Activated T-cell treated with anti-CD3 and anti-CD28 coated beads for 1 hour (primary cell): Measurements from ENCODE around the gene WDR38.

ENCODE experiments used
- DNase-seq: peaks from one replicate; pipeline ENCODE4 v3.0.0-alpha.2; 2020; ENCODE audit warnings: low read depth

Gene WDR38

DNA sequence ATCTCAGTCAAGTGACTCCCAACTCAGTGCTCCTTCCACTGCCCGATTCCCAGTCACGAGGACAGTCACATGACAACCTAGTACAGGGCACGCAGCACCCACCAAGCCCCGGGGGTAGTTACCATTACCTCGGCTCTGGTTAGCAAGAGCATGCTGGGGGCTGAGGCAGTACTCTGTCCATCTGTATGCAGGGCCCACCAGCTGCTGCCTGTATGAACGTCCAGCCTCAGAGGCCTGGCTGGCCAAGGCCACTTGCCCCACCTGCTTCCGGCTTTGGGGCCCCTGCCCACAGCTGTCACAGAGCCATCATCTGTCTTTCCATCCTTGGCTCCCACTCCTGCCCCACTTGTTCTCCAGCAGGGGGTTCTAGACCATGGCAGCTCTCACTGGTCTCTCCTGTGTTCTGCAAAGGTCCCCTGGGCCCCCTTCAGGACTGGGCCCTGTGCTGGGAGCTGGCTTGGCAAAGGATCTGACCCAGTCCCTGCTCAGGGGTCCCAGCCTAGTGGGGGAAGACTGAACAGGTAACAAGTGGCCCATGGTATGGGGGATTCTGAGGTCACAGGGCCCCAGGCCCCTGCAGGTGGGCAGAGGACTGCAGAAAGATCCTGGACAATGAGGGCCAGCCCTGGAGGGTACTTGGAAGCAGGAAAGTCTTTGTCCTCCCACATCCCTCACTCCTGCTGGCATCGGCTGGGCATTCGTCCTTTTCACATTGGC lies 5.2 kb downstream of the WDR38 start:
- no peak for DNase-seq

DNA sequence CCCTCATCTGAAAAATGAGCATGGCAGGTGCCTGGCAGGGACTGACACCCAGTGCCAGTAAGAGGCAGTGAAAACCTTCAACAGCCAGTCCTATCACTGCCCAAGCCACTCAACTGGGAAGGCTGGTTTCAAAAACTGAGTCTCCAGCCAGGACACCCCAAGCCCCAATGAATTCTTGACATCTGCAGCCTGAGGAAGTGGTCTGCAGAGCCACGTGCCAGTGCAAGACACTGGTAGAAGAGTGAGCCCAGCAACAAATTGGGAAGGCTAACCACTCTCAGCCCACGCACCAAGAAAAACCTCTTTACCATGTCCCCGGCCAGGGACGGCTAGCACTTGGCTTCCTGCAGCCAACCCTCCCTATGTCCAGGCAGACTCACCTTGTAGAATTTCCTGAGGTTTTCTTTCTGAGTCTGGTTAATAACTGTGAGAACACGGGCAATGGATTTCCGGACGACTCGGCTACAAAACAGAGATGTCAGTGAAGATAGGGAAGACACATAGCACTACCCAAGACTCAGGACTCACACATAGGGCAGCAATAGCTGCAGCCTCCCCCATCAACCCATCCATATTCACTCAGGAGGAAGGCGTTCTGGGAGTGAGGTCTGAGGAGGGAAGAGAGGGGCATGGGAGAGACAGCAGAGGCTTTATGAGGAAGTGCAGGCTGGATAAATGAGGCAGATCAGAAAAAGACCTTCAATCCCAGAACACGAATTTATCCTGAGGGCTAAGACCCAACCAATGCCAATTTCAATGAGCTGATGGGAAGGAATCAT lies 6.7 kb downstream of the WDR38 start:
- DNase-seq, result no peak

DNA sequence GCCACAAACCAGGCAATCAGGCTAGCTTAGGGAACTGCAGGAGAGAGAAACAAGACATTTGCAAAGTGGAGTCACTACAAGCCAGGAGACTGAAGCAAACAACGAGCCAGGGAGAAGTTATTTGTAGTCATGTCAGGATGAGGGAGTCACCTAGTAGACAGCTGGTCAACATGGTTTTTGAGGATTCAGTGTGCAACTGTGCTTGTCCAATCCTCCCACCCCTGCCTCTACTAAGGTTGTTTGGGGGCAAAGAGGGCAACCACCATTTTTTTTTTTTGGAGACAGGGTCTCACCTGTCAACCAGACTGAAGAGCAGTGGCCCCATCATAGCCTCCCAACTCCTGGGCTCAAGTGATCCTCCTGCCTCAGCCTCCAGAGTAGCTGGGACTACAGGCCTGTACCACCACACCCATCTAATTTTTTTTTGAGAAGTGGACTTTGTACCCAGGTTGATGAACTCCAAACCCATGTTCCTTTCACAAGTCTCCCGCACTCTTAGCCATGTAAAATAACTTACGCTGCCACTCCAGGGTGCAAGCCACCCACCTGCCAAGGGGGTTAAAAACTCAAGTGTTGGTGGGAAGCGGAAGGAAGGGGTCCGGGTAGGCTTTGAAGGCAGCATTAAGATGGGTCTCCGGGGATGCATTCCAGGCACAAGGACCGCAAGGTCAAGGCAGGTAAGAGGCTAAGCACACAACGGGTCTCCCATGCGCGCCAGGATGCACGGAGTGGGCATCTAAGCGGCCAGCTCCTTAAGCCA lies 7.5 kb downstream of the WDR38 start:
- no peak for DNase-seq

DNA sequence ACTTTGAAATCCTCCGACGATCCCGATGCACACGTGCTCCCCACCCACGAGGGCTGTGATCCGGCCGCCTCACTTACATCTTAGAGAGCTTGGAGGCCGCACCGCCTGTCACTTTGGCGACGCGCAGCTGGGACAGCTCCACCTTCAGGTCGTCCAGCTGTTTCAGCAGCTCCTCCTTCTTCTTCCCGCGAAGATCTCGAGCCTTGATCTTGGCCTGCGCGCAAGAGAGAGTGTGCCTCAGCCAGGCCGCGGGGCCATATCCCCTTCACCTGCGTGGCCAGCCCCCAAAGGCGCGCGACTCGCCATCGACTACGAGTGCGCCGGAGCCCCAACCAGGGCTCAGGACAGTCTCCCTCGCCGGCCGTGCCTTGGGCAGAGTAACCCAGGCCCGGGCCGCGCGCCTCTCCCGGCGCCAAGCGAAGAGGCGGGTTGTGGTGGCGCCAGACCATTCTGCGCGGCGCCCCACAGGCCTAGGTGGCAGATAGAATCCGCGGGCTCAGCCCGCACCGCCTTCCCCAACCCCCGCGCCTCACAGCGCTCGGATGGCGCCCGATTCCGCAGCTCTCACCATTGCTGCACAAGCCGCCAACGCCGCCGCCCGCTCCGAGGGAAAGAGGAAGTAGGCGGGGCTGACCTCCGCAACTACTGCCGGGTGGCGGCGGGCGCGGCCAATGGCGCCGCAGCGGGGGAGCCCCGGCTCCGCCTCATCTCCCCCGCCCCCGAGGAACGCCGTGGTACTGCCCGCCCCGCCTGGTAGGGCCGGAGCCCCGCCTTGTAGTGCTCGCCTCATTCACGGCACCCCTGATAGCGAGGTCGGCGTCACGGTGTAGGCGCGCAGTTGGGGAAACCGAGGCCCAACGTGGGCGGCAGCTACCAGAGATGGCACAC lies 8.3 kb downstream of the WDR38 start, which contains the start of the genes ARPC5L and RPL35:
TSS of gene ARPC5L (plus strand) at position 789 of the 888 bp plus-strand sequence. CDS start 7,161 bp downstream, outside the sequence.
TSS of gene RPL35 (minus strand) at position 616 of the 888 bp plus-strand sequence. CDS start at position 571, 45 bp downstream.
- DNase-seq, result peak; percentile 94

DNA sequence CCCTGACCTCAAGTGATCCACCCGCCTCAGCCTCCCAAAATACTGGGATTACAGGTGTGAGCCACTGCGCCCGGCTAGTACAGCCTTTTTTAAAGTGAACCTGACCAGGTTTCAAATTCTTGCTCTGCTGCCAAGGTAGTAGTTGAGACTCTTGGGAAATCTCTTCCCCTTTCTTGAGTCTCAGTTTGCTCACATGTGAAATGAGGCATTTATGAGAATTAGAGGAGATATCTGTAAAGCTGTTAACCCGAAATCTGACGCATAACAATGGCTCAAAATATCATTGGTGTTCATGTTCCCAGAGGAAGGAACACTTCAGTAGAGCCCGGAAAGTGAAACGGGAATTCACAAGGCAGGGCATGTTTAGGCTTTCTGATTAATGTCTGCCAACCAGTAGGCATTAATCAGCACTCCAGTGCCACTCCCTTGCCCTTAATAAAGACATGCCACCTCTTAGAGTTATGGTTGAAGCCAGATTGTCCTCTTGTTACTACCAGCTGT lies 10.2 kb downstream of the WDR38 start:
- no peak for DNase-seq

DNA sequence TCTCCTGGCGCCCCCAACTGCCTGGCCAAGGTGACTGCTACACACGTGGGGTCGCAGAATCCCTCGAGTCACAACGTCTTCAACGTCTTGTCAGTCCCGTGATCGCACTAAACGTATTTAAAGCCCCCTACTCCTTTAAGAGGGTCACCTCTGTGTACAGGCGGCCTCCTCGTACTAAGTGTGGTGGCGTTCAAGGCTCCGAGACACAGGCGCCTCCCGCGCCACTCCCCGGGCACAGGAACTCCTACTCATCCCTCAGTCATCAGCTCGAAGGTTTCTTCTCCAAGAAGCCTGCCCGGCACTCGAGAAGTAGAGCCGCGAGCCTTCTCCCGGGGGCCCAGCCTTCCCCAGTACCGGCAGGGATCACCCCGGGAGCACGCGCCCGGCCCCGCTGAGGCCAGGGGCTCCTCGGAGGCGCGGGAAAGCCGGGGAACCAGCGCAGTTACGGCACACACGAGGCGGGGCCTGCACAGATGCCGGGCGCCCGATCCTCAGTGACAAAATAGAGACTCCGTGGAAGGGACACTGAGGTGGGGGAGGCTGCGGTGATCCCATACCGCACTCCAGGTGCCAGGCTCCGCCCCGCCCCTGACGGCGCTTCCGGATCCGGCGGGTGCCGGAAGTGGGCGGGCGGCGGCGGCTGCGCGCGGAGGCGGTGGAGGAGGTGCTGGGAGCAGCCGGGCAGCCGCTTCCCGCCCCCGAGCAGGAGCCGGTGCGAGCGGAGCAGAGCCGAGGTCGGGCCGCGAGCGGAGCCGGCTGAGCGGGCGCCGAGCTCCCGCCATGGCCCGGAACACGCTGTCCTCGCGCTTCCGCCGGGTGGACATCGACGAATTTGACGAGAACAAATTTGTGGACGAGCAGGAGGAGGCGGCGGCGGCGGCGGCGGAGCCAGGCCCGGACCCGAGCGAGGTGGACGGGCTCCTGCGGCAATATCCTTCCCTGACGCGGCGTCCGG lies 15.5 kb downstream of the WDR38 start:
- DNase-seq, result peak; percentile 83

DNA sequence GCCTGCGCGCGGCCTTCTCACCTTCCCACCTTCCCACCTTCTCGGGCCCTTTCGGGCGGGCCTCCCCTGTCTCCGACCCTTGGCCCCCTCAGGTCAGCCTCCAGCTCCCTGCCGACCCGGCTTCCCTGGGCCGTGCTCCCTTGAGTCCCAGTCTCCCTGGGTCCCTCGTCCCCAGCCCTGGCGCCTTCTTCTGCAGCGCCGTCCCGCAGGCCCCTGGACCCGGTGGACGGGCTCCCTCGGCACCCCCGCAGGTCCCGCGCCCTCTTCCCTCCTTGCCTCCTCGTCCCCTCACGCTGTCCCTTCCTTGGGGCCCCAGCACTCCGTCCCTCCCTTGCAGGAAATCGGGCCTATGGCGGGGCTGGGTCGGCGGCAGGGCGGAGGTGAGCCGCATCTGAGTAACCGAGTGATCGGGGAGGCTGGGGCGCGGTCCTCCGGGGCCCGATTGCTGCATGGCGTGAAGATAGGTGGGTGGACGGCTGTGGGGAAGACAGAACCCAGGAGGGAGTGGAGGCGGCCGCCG lies 16.3 kb downstream of the WDR38 start:
- peak; percentile 30 for DNase-seq

DNA sequence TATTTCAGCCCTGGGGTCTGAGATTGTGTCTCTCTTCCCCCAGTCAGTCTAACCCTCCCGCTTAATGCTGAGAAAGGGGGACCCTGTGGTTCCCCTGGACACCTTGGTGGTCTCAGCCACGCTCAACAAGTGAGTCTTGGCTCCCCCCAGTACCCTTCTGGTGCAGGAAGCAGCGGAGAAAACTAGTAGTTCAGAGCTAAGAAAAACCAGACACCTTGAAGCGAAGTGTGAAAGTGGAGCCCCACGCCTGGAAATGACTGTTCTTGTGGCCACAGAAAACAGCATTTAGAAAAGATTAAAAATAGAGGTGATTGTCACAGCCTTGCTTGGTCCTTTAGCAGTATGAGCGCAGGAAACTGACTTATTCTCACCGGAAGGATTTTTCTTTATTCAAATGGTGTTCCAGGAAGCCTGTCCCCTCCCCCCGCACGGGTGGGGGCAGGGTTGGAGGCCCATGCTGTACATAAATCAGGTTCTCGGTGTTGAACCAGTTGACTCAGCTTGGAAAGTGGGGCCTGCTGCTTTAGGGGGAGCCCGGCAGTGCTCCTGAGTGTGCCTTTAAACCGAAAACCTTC lies 16.8 kb downstream of the WDR38 start:
- peak; percentile 65 for DNase-seq

DNA sequence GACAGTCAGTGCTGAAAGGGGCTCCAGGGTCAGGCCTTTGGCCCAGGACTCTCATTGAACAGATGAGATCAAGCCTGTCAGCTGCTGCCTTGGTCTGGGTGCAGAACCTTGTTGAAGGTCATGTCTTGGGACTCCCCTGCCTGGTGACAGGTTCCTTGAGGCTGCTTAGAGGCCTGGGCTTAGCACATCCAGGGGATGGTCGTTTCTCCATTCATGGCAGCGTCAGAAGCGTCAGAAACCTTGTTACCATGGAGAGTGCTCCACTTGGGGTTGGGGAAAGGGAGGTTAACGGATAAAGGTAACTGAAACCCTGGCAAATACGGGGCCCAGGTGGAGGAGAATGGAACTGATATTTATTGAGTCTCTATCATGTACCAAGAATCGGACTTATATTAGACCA lies 17.5 kb downstream of the WDR38 start:
- no peak for DNase-seq

DNA sequence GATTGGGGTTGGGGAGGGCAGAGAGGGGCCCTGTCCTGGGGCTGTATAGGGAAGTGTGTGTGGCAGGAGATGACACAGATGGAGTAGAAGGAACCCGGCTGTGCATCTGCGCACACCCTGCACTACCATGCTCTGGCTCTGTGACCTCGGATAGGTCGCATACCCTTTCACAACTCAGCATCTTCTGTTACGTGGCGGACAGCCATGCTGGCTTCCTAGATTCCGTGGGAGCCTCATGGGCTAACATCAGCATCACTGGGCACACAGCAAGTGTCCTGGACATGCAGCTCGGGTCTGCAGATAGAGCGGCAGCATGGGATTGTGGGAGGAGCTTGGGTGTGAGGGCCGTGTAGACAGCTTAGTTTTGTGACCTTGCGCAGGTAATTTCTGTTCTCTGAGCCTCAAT lies 17.9 kb downstream of the WDR38 start:
- no peak for DNase-seq

DNA sequence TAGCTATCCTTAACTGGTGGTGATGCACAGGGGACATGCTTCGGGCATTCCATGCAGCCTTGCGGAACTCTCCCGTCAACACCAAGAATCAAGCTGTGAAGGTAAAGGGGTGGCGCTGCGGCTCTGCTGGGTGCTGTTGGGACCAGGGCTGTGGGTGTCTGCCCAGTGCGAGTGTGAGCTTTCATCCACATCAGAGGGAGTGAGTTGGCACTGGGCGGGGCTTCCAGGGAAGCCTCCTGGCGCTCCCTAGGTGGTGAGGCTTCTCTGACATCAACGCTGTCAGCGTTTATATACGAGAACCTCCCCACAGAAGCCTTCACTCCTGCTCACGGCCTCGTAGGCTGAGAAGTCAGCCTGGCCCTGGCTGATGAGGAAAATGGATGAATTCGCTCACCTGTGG lies 20.4 kb downstream of the WDR38 start:
- no peak for DNase-seq

DNA sequence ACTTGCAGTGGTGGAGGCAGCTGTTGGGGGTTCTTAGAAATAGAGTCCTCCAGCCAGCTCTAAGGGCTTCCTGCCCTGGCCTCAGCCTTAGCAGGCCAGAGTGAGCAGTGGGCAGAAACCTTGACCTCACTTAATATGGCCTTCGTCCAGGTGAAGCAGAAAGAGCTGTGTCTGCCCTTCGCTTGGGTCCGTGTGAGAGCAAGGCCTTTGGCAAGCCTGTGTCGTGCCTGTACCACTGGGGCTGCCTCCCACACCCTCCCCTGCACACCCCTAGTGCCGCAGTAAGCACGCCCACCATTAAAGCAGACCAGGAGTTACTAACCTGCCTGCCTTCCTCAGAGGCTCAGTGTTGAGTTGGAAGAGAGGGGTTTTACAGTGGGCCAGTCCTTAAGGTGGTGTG lies 22.2 kb downstream of the WDR38 start:
- DNase-seq, result no peak

DNA sequence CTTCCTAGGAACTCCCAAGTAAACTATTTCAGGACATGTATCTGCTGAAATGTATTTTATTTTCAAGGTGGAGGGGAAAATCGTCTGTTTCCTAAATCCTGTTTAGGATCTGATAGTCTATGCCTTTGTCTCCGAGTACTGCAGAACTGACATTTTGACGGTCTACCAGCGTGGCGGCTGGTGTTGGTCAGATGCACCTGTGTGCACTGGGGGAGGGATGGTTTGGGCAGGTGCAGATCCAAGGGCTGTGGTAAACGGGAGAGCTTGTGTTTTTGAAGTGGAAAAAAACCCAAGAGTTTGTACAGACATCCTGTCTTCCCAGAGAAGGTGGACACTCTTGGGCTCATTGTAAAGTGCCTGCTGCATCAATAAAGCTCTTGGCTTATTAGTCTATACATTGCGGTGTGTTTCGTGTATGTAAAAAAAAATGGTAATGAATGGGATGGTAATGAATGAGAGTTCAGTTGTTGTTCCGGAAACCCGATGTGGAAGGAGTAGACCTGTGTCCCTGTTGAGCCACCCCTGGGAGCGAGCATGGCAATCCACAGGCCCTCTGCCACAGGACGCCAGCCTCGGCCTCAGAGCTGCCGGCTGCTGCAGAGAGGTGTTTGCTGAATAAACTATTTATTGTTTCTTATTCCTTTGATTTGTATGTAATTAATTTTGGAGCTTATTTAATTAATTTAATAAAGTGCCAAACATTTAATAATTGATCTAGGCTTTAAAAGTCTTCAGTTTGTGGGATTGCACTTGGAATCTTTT lies 23.9 kb downstream of the WDR38 start:
- no peak for DNase-seq

DNA sequence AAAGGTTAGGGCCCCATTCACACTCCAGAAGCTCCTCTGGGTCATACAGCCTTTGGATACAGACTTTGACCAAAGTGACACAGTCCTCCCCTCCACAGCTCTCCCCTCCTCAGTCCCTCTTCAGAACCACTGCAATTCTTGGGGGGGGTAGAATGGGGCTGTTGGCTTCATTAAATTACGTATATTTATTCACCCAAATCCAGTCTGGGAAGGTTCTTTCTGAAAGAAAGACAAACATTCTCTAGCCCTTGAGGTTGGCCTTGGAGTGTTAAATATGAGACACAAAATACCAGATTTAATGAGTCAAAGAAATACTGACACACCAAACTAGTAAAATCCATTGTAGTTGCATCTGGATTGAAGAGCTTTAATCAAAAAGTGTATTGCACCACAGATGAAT lies 24.8 kb downstream of the WDR38 start:
- no peak for DNase-seq

DNA sequence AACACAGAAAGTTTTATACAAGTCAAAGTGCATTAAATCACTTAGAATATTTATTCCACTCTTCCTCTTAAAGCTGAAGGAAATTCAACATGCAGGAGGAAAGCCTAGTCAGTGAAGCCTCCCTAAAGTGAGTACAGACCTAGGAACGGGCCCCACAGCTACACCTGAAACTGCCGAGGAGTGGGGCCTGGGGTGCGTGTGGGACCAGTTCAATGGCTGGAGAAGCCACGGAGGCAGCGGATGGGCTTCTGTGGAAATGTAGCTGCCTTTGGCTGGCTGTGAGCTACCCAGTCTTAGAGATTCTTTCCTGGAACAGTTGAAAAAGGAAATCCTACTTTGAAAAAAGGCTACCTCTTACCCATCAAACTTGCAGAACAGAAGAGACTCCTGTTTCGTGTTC lies 25.3 kb downstream of the WDR38 start:
- DNase-seq, result no peak

DNA sequence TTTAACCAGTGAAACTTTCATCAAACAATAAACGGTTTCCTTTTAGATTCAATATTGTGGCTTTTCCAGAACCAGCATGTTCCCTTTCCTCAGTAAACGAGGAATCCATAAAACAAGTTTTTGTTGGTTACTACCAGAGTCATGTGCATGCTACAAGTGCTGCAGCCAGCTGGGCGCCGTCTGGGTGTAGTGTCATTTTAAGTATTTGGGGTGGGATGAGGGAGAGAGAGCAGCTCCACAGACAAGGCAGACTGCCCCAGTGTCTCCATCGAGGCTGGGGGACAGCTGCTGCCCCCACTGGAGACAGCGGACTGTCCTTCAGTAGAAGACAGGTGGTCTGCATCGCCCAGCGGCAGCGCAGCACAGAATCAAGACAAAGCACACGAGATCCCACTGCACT lies 26.0 kb downstream of the WDR38 start:
- DNase-seq, result no peak

DNA sequence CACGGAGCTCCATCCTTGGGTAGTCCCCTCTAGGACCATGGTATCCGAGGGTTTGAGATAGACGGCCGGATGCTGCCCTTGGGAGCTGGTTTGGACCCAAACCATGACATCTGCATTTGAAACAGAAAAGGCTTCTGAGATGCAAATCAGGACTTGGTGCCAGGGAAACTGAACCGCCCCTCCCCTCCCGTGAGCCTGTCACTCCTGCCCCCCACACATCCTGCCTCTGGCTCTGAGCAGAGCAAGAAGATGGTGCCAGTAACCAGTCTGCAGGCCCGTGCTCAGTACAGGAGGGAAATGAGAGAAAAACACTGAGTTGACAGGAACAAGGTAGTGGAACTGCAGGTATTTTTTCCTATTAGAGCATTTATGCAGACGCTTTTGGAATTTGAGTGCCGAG lies 27.2 kb downstream of the WDR38 start:
- no peak for DNase-seq

DNA sequence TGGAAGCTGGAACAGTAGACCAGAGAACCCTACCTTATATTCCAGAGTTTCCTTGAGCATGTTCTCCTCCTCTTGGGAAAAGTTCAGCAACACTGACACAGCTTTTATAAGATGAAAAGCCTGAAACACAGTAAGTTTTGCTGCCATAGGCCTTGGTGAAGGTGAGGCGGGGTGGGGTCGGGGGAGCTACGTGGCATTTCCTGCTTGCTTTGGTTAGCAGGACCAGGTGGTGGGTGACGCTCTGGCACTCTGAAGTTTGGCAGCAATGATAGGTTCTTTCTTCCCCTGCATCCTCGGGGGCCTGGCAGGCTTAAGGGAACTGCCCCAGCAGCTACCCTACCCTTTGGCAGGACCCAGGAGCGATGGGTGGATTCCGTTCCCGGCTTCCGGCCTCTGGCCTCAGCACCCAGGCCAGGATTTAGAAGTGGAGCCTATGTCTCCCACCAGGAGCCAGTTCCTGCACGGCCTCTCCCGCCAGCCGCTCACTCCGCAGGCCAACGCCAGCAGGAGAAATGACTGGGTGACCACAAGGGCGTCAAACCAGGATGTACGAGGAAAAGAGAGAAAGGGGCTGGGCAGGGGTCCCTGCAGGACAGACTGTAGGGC lies 28.0 kb downstream of the WDR38 start:
- no peak for DNase-seq
